Metanephros (tissue), 1 donor: ENCODE data around the gene KRT23. TPM values are rescaled to one million over a fixed set of nuclear protein-coding genes. Genes with fewer than 3 reads are reported as not detected.

ENCODE experiments used
- total RNA-seq: library from RNA; depleted of rRNA; stranded (reverse); fragments of >200 nt; gene quantifications from one replicate; pipeline ENCODE4 v1.2.3, GENCODE V29; 2014

The KRT23 gene
- 1.3 TPM for total RNA-seq

DNA sequence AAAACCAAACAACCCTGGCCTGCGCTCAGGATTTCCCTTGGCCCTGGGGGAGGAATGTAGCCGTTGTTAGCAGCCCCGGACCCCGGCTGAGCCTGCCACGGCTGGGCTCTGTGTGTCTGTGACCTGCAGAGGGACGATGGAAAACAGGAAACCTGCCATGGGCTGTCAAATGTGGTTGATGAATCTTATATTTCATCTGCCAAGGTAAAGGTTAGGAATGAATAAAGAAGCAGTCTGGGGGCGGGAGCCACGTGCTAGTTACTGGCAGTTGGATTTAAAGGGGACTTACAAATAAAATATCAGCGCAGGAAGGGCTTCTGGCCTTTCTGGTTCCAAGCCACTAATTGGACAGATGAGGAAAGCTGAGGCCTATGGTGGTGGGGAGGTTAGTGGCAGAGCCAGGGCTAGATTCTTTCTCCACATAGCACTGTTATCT is at the start of gene KRT23:
TSS of gene KRT23 (minus strand) at position 263 of the 436 bp plus-strand sequence. CDS start 1,043 bp downstream, outside the sequence.

GRCh38 chr17:40984226-40984625 is 46.8 kb upstream of the KRT23 start, which contains the start of gene KRT40:
KRT40 (minus strand) TSS chr17:40984326; CDS start chr17:40984273, 53 bp downstream.

GRCh38 chr17:40966848-40967247 is 29.4 kb upstream of the KRT23 start, which contains the start of gene KRT39:
KRT39 (minus strand) TSS chr17:40966948; CDS start chr17:40966856, 92 bp downstream.

DNA sequence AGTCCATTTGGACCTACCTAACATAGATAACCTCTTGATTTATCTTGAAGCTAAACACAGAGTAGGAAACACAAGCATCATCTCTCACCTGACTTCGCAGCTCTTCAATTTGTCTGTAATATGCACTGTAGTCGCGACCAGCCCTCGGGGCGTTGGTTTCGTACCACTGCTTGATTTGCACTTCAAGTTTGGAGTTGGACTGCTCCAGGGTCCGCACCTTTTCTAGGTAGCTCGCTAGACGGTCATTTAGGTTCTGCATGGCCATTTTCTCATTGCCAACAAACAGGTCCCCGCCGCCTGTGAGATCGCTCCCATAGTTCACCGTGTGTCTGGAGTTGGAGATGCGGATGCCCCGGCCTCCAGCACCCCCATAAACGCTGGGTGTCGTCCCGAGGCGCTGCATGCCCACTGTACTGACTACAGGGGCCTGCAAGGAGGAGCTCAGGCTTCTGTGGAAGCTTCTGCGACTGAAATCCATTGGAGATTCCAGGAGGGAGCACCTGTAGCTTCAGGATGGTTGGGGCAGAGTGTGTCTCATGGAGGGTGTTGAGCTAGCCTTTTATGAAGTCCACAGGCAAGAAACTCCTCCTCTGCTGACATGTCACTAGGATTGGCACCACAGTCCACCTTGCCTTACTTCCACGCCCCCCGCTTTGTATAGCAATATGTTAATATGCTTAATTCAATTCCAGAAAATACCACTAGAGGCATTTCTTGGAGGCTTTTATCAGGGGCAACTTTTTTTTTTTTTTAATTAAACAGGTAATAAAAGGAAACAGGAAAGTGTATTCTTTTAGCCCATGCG is 52.5 kb downstream of the KRT23 start, which contains the start of gene KRT20:
TSS of gene KRT20 (minus strand) at position 535 of the 805 bp plus-strand sequence. CDS start at position 478, 57 bp downstream.

Other genes with a start within 250 kb of the KRT23 start
- gene KRT24, start 233.9 kb downstream of the KRT23 start, total RNA-seq = not detected
- not detected for gene KRT25, start 182.3 kb downstream of the KRT23 start, total RNA-seq
- gene KRT26, start 165.4 kb downstream of the KRT23 start, total RNA-seq = not detected
- not detected for gene KRT27, start 155.1 kb downstream of the KRT23 start, total RNA-seq
- gene KRT28, start 137.7 kb downstream of the KRT23 start, total RNA-seq = not detected
- 6.9 TPM for gene KRT10, start 115.0 kb downstream of the KRT23 start, total RNA-seq
- gene KRT12, start 70.4 kb downstream of the KRT23 start, total RNA-seq = not detected
- gene KRT20, start 52.4 kb downstream of the KRT23 start, total RNA-seq = 0.23 TPM
- gene KRT39, start 29.3 kb upstream of the KRT23 start, total RNA-seq = 0.18 TPM
- 0.23 TPM for gene KRT40, start 46.7 kb upstream of the KRT23 start, total RNA-seq
- gene KRTAP3-3, start 56.5 kb upstream of the KRT23 start, total RNA-seq = not detected
- not detected for gene KRTAP3-2, start 62.3 kb upstream of the KRT23 start, total RNA-seq
- not detected for gene KRTAP3-1, start 71.5 kb upstream of the KRT23 start, total RNA-seq
- not detected for gene KRTAP1-5, start 89.6 kb upstream of the KRT23 start, total RNA-seq
- not detected for gene KRTAP1-4, start 92.5 kb upstream of the KRT23 start, total RNA-seq
- gene KRTAP1-3, start 97.2 kb upstream of the KRT23 start, total RNA-seq = not detected
- gene KRTAP1-1, start 103.8 kb upstream of the KRT23 start, total RNA-seq = not detected
- not detected for gene KRTAP2-1, start 109.7 kb upstream of the KRT23 start, total RNA-seq
- not detected for gene KRTAP2-2, start 117.6 kb upstream of the KRT23 start, total RNA-seq
- gene KRTAP2-3, start 122.5 kb upstream of the KRT23 start, total RNA-seq = not detected
- gene KRTAP2-4, start 128.2 kb upstream of the KRT23 start, total RNA-seq = not detected
- gene KRTAP4-7, start 146.5 kb upstream of the KRT23 start, total RNA-seq = not detected
- gene KRTAP4-8, start 160.5 kb upstream of the KRT23 start, total RNA-seq = not detected
- gene KRTAP4-16, start 164.6 kb upstream of the KRT23 start, total RNA-seq = not detected
- not detected for gene KRTAP4-9, start 167.7 kb upstream of the KRT23 start, total RNA-seq
- gene KRTAP4-11, start 180.7 kb upstream of the KRT23 start, total RNA-seq = not detected
- gene KRTAP4-12, start 186.5 kb upstream of the KRT23 start, total RNA-seq = not detected
- gene KRTAP4-6, start 202.9 kb upstream of the KRT23 start, total RNA-seq = not detected
- not detected for gene KRTAP4-5, start 212.2 kb upstream of the KRT23 start, total RNA-seq
- gene KRTAP4-4, start 223.1 kb upstream of the KRT23 start, total RNA-seq = not detected
- gene KRTAP4-3, start 230.6 kb upstream of the KRT23 start, total RNA-seq = not detected
- gene KRTAP4-2, start 240.6 kb upstream of the KRT23 start, total RNA-seq = not detected
- gene KRTAP4-1, start 247.3 kb upstream of the KRT23 start, total RNA-seq = not detected